Activated CD4-positive, CD25-positive, alpha-beta regulatory T cell treated with anti-CD3 and anti-CD28 coated beads, Interleukin-2, amount 50 U/mL, for 72 hours (primary cell): ENCODE measurements around the gene ZNF579.

Experiments used
- DNase-seq: peaks from one replicate; pipeline ENCODE4 v3.0.0; 2021

Gene ZNF579, protein sequence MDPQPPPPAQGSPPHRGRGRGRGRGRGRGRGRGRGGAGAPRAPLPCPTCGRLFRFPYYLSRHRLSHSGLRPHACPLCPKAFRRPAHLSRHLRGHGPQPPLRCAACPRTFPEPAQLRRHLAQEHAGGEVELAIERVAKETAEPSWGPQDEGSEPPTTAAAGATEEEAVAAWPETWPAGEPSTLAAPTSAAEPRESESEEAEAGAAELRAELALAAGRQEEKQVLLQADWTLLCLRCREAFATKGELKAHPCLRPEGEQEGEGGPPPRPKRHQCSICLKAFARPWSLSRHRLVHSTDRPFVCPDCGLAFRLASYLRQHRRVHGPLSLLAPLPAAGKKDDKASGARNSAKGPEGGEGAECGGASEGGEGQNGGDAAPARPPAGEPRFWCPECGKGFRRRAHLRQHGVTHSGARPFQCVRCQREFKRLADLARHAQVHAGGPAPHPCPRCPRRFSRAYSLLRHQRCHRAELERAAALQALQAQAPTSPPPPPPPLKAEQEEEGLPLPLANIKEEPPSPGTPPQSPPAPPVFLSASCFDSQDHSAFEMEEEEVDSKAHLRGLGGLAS

DNA sequence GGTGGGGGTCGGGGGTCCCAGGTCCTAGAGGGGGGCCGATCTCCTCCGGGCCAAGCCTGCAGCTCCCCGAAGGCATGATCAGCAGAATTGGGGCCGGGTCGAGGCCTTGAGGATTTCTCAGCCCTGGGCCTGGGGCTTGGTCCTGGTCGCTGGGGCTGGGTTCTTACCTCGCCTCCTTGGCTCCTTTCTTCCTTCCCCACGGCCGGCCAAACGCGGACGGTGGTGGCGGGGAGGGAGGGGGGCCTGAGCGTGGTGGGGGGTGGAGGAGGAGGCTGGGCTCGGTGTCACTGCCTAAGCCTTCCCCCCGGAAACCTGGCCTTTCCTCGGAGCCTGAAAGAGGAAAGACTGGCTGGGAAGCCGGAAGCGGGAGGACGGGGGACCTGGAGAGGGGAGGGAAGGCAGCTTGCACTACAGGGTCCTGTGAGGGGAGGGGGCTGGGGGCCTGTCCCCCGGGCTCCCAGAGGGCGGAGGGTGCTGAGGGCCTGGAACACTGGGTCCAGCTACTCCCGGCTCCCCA, at the start of gene ZNF579:
Gene ZNF579, minus strand, starts transcription at position 221 of the 517 bp plus-strand sequence. CDS start 1,209 bp downstream, outside the sequence.
- DNase-seq = peak; percentile 70

DNA sequence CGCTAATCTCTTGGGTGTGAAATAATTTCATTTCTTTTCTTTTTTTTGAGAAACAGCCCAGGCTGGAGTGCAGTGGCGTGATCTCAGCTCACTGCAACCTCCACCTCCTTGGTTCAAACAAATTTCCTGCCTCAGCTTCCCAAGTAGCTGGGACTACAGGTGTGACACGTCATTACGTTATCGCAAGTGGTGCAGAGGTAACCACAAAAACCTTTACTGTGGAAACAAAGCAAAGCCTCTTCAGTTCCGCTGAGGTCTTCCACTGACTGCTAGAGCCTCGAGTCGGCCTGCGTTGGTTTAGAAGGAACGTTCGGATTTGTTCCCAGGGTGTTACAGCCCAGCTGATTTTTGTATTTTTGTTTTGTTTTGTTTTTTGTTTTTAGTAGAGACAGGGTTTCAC, 45.7 kb upstream of the ZNF579 start:
- DNase-seq = no peak

DNA sequence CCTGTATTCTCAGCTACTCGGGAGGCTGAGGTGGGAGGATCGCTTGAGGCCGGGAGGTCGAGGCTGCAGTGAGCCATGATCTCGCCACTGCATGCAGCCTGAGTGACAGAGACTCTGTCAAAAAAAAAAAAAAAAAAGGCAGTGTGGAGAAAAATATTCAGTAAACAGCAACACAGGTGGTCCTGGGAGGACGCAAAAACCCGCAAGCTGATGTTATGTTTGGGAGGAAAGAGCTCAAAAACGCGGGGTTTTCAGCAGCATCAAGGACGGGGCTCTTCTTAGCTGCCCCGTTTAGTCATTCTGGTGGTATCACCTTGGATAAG, 44.3 kb upstream of the ZNF579 start:
- DNase-seq = no peak

DNA sequence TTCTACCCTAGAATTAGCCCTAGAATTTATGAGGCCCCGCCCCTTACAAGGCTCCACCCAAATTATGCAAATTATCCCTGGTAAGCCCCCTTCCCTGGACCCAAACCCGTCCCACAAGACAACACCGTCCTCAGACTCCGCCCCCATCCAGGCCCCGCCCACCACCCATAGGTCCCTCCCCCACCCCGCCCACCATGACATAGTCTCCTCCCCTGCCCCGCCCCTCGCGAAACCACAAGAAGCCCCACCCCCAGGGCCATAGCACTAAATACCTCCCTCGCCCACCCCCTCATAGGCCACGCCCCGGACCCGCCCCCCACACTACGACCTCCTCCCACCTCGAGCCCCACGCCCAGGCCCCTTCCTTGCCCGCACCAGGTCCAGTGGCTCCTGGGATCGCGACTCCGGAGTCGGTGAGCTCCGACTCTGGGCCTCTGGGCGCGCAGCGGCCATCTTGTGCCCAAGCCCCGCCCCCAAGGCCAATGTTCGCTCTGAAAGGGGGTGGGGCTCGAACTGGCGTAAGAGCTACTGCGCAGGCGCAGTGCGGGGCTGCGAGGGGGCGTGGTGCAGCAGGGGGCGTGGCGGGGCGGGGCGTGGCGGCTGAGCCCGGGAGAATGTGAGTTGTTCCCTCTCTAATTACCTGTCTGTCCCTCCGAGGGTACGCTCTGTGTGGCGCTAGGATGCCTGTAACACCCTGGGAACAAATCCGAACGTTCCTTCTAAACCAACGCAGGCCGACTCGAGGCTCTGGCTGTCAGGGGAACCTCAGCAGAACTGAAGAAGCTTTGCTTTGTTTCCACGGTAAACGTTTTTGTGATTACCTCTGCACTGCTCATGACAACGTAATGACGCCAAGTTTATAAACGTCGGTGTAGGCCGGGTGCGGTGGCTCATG, 43.7 kb upstream of the ZNF579 start, which contains the start of gene ZNF784:
Gene ZNF784, minus strand, starts transcription at position 458 of the 895 bp plus-strand sequence. Its CDS starts 5 bp downstream, at position 453.
- DNase-seq = peak; percentile 94

DNA sequence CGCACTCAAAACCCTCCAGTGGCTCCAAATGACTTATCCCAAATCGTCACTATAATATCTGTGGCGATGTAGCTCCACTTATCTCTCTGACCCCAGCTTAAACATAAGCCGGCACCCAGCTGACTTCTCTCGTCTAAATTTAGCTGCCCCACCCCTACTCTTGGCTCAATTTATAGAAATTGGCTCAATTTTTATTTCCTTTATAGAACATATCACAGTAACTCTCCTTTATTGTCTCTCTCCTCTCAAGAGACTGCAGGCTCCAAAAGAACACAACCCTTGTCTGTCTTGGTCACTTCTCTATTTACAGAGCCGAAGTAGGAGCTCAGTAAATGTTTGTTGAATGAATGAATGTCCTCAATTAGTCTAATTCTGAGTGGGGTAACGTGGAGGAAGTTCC, 42.9 kb upstream of the ZNF579 start:
- no peak for DNase-seq

DNA sequence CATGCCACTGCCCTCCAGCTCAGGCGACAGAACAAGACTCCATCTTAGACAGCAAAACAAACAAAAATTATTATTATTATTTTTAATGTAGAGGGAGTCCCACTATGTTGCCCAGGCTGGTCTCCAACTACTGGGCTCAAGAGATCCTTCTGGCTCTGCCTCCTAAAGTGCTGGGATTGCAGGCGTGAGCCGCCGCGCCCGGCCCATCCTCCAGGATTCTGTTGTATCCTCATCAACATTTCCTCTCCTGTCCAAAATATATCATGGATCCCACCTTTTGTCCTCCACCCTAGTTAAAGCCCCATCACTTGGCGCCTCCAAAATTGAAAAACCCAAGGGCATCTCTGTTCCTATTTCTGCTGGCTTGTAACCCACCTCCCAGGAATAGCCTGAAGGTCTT, 42.5 kb upstream of the ZNF579 start:
- no peak for DNase-seq

DNA sequence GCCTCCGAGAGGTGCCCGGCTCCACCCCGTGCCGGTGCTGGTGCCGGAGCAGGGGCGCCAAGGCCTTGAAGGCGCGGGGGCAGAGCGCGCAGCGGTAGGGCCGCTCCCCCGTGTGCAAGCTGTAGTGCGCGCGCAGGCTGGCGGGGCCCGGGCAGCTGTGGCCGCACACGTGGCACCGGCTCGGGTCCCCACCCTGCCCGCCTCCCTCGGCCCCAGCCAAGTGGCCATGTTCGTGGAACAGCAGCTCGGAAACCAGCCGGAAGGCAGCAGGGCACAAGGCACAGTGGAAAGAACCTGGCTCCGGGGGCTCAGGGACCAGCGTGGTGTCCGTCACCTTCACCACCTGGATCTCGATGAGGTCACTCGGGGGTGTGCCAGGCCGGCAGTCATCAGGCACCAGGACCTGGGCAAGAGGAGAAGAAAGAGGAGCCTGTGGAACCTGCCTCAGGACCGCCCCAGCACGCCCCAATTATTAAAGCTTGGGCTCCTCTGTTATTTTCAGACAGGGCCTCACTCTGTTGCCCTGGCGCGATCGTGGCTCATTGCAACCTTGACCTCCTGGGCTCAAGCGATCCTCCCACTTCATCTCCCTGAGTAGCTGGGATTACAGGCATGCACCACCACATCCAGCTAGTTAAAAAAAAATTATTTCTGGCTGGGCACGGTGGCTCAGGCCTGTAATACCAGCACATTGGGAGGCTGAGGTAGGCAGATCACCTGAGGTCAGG, 41.8 kb upstream of the ZNF579 start:
- DNase-seq = no peak

DNA sequence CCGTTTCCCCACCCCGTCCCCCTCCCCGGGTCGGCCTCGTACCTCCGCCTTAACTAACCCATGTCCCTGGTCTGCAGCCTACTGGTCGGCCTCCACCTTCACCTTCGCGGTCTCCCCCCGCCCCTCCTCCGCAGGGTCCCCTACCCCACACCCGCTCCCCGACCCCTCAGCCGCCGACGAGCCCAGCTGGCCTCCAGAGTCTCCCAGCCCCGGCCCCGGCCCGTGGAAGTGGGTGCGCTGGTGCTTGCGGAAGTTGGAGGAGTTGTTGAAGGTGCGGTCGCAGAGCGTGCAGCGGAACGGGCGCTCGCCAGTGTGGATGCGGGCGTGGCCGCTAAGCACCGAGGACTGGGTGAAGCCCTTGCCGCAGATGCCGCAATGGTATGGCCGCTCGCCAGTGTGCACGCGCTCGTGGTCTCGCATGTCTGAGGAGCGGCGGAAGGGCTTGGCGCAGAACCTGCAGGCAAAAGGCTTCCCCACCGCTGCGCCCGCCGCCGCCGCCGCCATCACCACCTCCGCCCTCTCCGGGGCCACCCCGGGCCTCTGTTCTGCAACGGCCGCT, 41.1 kb upstream of the ZNF579 start:
- DNase-seq = no peak

DNA sequence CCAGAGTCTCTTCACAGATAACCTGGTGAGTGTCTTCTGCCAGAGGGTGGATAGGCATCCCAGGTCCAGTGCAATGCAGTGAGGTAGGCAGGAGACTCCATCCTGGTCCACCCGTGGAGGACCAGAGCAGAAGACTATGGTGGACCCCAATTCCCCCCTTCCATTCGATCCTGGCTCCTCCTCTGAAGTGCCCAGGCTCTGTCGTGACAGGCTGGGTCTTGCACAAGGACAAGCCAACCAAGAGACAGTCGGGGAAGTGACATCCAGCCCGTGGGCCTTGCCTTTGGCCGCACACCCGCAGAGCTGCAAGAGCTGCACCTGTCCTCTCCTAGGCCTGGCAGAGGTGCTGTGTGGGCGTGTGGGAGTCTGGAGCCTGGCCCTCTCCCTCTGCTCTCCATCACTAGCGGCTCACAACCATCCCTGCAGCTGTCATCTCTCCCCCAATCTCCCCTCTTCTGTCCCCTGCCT, 40.6 kb upstream of the ZNF579 start:
- no peak for DNase-seq

DNA sequence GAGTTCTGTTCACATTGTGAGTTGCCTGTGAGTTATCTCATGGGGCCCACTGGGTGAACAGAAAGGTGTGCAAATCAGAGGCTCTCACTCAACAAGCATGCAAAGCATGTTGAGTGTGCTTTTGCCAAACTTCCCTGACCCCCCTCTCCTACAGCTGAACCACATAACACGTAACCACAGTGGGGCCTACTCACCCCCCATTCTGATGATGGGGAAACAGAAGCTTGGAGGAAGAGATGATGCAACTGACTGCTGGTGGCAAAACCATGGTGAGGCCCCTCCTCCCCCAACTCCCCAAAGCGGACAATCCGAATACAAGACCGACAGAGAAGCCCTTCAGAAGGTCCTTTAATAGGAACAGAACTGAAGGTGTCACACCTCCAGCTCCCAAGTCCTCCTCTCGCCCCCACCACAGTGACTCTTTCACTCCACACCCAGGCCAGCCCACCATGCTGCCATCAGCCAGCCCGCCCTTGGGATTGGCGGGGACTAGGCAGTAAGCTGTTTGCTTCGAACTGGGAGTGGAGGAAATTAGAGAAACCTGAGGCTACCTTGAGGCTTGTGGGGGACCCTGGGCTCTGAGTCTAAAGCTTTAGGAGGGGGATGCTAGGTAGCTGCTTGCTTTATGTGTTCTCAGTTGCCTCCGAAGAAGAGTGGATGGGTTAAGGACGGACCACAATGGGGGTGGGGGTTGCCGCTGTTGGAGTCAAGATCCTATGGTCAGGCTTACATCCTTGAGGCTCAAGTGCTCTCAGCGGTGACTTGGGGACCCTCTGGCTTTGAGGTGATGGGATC, 40.0 kb upstream of the ZNF579 start:
- no peak for DNase-seq

DNA sequence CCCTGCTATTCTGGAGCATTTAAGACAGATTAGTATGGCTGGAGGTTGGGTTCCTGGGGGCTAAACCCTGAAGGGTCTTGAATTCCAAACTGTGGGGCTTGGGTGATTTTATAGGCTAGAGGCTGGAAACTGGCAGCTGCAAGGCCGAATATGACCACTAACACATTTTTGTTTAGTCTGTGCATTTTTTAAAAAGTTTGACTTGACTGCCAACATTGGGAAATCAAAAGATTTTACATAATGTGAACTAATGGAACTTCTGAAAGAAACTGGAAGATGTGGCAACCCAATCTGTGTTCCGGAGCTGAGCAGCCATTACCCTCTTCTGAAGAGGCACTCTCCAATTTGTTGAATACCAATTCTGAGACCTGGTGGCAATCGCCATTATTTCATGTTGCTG, 38.6 kb upstream of the ZNF579 start:
- DNase-seq = no peak

DNA sequence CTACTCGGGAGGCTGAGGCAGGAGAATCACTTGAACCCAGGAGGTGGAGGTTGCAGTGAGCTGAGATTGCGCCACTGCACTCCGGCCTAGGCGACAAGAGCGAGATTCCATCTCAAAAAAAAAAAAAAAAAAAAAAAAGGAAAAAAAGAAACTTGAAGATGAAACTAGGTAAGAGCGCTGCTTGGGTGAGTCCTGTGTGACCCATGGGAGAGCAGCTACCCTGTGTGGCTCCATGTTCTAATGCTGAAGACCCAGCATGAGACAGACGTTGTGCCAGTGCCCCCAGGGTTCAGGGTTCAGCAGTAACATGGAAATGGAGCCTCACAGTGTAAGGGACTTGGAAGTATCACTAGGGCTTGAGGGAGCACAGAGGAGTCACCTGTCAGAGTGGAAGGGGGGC, 37.8 kb upstream of the ZNF579 start:
- DNase-seq = no peak

DNA sequence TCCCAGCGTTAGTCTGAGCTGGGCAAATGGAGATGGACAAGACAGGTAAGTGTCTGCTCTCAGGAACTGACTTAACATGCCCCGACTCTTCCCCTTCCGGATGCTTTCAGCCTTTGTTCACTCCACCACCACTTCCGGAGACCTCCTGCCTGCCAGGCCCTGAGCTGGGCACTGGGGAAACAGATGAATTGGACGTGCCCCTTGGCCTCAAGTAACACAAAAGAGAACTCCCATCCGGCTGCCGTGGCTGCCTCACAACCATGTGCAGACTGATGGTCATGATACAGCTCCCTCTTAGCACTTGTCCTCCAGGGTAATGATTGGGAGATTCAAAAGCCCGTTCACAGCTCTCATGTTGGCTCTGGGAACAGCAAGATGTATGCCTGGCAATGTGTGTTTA, 36.8 kb upstream of the ZNF579 start:
- DNase-seq = no peak

DNA sequence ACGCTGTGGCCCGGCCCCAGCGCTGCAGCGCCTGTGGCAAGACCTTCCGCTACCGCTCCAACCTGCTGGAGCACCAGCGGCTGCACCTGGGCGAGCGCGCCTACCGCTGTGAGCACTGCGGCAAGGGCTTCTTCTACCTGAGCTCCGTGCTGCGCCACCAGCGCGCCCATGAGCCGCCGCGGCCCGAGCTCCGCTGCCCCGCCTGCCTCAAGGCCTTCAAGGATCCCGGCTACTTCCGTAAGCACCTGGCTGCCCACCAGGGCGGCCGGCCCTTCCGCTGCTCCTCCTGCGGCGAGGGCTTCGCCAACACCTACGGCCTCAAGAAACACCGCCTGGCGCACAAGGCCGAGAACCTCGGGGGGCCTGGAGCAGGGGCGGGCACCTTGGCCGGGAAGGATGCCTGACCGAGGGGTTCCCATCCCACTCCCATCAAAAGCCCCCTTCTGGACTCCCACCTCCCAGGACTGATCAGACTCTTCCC, 35.8 kb upstream of the ZNF579 start:
- DNase-seq = no peak

DNA sequence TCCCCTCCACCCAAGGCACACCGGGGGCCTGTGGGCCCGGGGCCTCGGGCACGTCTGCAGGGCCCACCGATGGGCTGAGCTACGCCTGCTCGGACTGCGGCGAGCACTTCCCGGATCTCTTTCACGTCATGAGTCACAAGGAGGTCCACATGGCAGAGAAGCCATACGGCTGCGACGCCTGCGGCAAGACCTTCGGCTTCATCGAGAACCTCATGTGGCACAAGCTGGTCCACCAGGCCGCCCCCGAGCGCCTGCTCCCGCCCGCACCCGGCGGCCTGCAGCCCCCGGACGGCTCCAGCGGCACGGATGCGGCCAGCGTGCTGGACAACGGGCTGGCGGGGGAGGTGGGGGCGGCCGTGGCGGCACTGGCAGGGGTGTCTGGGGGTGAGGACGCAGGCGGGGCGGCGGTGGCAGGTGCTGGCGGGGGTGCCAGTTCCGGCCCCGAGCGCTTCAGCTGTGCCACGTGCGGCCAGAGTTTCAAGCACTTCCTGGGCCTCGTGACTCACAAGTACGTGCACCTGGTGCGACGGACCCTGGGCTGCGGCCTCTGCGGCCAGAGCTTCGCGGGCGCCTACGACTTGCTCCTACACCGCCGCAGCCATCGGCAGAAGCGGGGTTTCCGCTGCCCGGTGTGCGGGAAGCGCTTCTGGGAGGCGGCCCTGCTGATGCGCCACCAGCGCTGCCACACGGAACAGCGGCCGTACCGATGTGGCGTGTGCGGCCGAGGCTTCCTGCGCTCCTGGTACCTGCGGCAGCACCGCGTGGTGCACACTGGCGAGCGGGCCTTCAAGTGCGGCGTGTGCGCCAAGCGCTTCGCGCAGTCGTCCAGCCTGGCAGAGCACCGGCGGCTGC, 35.1 kb upstream of the ZNF579 start:
- DNase-seq = no peak

DNA sequence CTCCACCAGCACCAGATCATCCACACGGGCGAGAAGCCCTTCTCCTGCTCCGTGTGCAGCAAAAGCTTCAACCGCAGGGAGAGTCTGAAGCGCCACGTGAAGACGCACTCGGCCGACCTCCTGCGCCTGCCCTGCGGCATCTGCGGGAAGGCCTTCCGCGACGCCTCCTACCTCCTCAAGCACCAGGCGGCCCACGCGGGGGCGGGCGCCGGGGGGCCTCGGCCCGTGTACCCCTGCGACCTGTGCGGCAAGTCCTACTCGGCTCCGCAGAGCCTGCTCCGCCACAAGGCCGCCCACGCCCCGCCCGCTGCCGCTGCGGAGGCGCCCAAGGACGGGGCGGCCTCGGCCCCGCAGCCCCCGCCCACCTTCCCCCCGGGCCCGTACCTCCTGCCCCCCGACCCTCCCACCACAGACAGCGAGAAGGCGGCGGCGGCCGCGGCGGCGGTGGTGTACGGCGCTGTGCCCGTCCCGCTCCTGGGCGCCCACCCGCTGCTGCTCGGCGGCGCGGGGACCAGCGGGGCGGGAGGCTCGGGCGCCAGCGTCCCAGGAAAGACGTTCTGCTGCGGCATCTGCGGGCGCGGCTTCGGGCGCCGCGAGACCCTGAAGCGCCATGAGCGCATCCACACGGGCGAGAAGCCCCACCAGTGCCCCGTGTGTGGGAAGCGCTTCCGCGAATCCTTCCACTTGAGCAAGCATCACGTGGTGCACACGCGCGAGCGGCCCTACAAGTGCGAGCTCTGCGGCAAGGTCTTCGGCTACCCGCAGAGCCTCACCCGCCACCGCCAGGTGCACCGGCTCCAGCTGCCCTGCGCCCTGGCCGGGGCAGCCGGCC, 34.3 kb upstream of the ZNF579 start:
- no peak for DNase-seq

DNA sequence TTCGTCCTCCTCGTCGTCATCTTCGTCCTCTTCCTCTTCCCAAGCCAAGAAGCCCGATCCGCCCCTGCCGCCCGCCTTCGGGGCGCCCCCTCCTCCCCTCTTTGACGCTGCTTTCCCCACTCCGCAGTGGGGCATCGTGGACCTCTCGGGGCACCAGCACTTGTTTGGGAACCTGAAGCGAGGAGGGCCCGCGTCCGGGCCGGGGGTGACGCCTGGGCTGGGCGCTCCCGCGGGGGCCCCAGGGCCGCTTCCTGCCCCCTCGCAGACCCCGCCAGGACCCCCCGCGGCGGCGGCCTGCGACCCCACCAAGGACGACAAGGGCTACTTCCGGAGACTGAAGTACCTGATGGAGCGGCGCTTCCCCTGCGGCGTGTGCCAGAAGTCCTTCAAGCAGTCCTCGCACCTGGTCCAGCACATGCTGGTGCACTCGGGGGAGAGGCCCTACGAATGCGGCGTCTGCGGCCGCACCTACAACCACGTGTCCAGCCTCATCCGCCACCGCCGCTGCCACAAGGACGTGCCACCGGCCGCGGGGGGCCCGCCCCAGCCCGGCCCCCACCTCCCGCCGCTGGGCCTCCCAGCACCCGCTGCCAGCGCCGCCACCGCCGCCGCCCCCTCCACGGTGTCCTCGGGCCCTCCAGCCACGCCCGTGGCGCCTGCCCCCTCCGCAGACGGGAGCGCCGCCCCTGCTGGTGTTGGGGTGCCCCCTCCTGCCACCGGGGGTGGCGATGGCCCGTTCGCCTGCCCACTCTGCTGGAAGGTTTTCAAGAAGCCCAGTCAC, 33.5 kb upstream of the ZNF579 start:
- DNase-seq = no peak

DNA sequence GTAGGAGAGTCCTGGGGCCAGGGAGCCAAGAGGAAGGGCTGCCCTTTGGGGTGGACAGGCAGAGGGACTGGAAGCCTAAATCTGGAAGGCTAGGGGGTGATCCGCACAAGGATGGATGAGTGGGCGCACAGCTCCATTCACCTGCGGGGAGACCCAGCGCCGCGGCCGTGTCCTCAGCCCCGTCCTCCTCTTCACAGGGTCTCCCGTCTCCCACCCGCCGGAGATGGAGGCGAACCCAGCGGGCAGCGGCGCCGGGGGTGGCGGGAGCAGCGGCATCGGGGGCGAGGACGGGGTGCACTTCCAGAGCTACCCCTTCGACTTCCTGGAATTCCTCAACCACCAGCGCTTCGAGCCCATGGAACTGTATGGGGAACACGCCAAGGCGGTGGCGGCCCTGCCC, 32.7 kb upstream of the ZNF579 start:
- no peak for DNase-seq
